ENCODE measurements around the gene MYH14.

GRCh38 chr19:50331221-50331993 is 128.0 kb downstream of the MYH14 start:
- TF ChIP-seq CTCF (IDR thresholded peaks at IDR 0.05; ENCODE audit: insufficient read depth, low read depth, low read length) (no peak), EZH2 (IDR thresholded peaks at IDR 0.05; ENCODE audit: insufficient read depth, low read length) (peak; percentile 12)
